Loucy (cell line): Measurements from ENCODE around the gene PPP1R37.

Source experiments
- H2AFZ ChIP-seq: fragments of 200-600 bp; sonication (generic); 2 replicates; pipeline ENCODE4 v1.6.0; 2016; ENCODE audit warnings: antibody characterized with exemption, mild to moderate bottlenecking, low read length, moderate library complexity
- H3F3A ChIP-seq: fragments of 200-600 bp; 2 replicates; pipeline ENCODE4 v1.6.0; 2016; ENCODE audit warnings: antibody characterized with exemption, low read depth, mild to moderate bottlenecking
- H3K27me3 ChIP-seq: fragments of 200-600 bp; sonication (generic); 2 replicates; pipeline ENCODE4 v1.6.1; 2014; ENCODE audit warnings: low read length, mild to moderate bottlenecking; ENCODE audit not compliant: insufficient read depth, poor library complexity, severe bottlenecking
- H3K36me3 ChIP-seq: fragments of 200-600 bp; sonication (generic); 2 replicates; pipeline ENCODE4 v1.6.1; 2016; ENCODE audit warnings: low read length; ENCODE audit not compliant: insufficient read depth
- H3K4me1 ChIP-seq: fragments of 200-600 bp; sonication (generic); 2 replicates; pipeline ENCODE4 v1.5.1; 2014; ENCODE audit warnings: low read length, mild to moderate bottlenecking; ENCODE audit not compliant: insufficient read depth, poor library complexity, severe bottlenecking
- H3K4me2 ChIP-seq: fragments of 200-600 bp; sonication (generic); 2 replicates; pipeline ENCODE4 v1.6.0; 2014; ENCODE audit warnings: antibody characterized with exemption, low read length, low read depth, mild to moderate bottlenecking; ENCODE audit not compliant: poor library complexity, severe bottlenecking
- H3K4me3 ChIP-seq: fragments of 200-600 bp; sonication (generic); 2 replicates; pipeline ENCODE4 v1.5.1; 2014; ENCODE audit warnings: low read length, mild to moderate bottlenecking, mixed read lengths; ENCODE audit not compliant: poor library complexity, severe bottlenecking
- H3K79me2 ChIP-seq: fragments of 200-600 bp; sonication (generic); 2 replicates; pipeline ENCODE4 v1.6.1; 2014; ENCODE audit warnings: low read length; ENCODE audit not compliant: insufficient read depth
- H3K9ac ChIP-seq: fragments of 200-600 bp; sonication (generic); 2 replicates; pipeline ENCODE4 v1.6.0; 2014; ENCODE audit warnings: mild to moderate bottlenecking, low read depth, low read length, moderate library complexity; ENCODE audit not compliant: poor library complexity, severe bottlenecking
- H3K9me2 ChIP-seq: fragments of 200-600 bp; sonication (generic); replicated peaks from 2 replicates; pipeline ENCODE4 v1.6.1; 2016; ENCODE audit warnings: low read depth, low read length, mixed read lengths
- H3K9me3 ChIP-seq: fragments of 200-600 bp; sonication (generic); 2 replicates; pipeline ENCODE4 v1.6.1; 2014; ENCODE audit warnings: mild to moderate bottlenecking, antibody characterized with exemption, low read length, low read depth; ENCODE audit not compliant: insufficient read depth
- H4K20me1 ChIP-seq: fragments of 200-600 bp; sonication (generic); 2 replicates; pipeline ENCODE4 v1.6.0; 2014; ENCODE audit warnings: antibody characterized with exemption, low read length, mild to moderate bottlenecking; ENCODE audit not compliant: insufficient read depth, poor library complexity, severe bottlenecking
- CTCF ChIP-seq: fragments of 200-600 bp; sonication (generic); conservative IDR thresholded peaks from 2 replicates; pipeline ENCODE4 v1.5.1; 2014; ENCODE audit warnings: mild to moderate bottlenecking, antibody characterized with exemption, low read length
- EZH2phosphoT487 ChIP-seq: fragments of 200-600 bp; IDR thresholded peaks from 2 replicates; pipeline ENCODE4 v1.6.1; 2018; ENCODE audit warnings: antibody characterized with exemption, mild to moderate bottlenecking, moderate library complexity, borderline replicate concordance

PPP1R37 gene

GRCh38 chr19:45133661-45134060 lies 40.7 kb downstream of the PPP1R37 start:
- H3K9ac ChIP-seq = no peak overlapping the region
- no peak overlapping the region for H2AFZ ChIP-seq
- no peaks in the 10 kb centered on the region for H3K4me1 ChIP-seq
- no peaks in the 10 kb centered on the region for H3F3A ChIP-seq
- no peaks in the 10 kb centered on the region for H4K20me1 ChIP-seq
- H3K9me2 ChIP-seq = no peaks in the 10 kb centered on the region
- H3K9me3 ChIP-seq = no peaks in the 10 kb centered on the region
- peaks cover 21% of the 10 kb centered on the region; the same call in 1 of the 2 replicates for H3K79me2 ChIP-seq
- H3K27me3 ChIP-seq = no peaks in the 10 kb centered on the region
- TF ChIP-seq CTCF (no peak), EZH2phosphoT487 (no peak)
- H3K36me3 ChIP-seq = no peaks in the 10 kb centered on the region; the same call in 1 of the 2 replicates
- H3K4me3 ChIP-seq = no peak overlapping the region
- no peak overlapping the region for H3K4me2 ChIP-seq

GRCh38 chr19:45135176-45135885 lies 42.4 kb downstream of the PPP1R37 start:
- no peak overlapping the region for H3K9ac ChIP-seq
- no peak overlapping the region for H2AFZ ChIP-seq
- no peaks in the 10 kb centered on the region for H3K4me1 ChIP-seq
- no peaks in the 10 kb centered on the region for H3K27me3 ChIP-seq
- no peak overlapping the region for H3K4me2 ChIP-seq
- H3K9me3 ChIP-seq = no peaks in the 10 kb centered on the region
- H3K9me2 ChIP-seq = no peaks in the 10 kb centered on the region
- no peaks in the 10 kb centered on the region; the same call in 1 of the 2 replicates for H3K36me3 ChIP-seq
- TF ChIP-seq EZH2phosphoT487 (no peak), CTCF (no peak)
- H3K79me2 ChIP-seq = peaks cover 20% of the 10 kb centered on the region; the same call in 1 of the 2 replicates
- no peaks in the 10 kb centered on the region for H3F3A ChIP-seq
- no peaks in the 10 kb centered on the region for H4K20me1 ChIP-seq
- no peak overlapping the region for H3K4me3 ChIP-seq

GRCh38 chr19:45136507-45137178 lies 43.7 kb downstream of the PPP1R37 start:
- no peak overlapping the region for H3K9ac ChIP-seq
- H2AFZ ChIP-seq = no peak overlapping the region
- H3K4me2 ChIP-seq = no peak overlapping the region
- no peaks in the 10 kb centered on the region for H3K9me3 ChIP-seq
- no peaks in the 10 kb centered on the region for H3K4me1 ChIP-seq
- TF ChIP-seq CTCF = no peak
- TF ChIP-seq EZH2phosphoT487 = no peak
- H3K36me3 ChIP-seq = peaks cover 12% of the 10 kb centered on the region; the same call in 1 of the 2 replicates
- H3F3A ChIP-seq = no peaks in the 10 kb centered on the region
- no peaks in the 10 kb centered on the region for H3K27me3 ChIP-seq
- peaks cover 9% of the 10 kb centered on the region; the same call in 1 of the 2 replicates for H3K79me2 ChIP-seq
- no peak overlapping the region for H3K4me3 ChIP-seq
- no peaks in the 10 kb centered on the region for H3K9me2 ChIP-seq
- H4K20me1 ChIP-seq = no peaks in the 10 kb centered on the region
